ENCODE measurements around the gene RBP7. TPM values are rescaled to one million over a fixed set of nuclear protein-coding genes. Genes with fewer than 3 reads are reported as not detected.
A peak's percentile ranks its signal among the peaks of the same experiment; 100 is the strongest.

The RBP7 gene
- total and polyA plus RNA-seq, 10 of the 15 experiments (the other 5 are each of a cell fraction or from before 2014, with no cell fraction given), result 0.20 TPM; not detected in 9

- TSS peak; percentile 89 for BruUV-seq (replicated peaks)
- ChIA-PET CTCF (interaction anchor here (0.7 to 2.6 kb wide), 5 partner anchors 11 to 91 kb away, joined by 3 to 18 read pairs (median 3); partner anchors contain the start of genes LZIC and NMNAT1), RAD21 (ENCODE audit: unreplicated experiment) (interaction anchor here (0.5 kb wide), 1 partner anchor 325 kb away, joined by 3 read pairs; no protein-coding TSS in a partner anchor), SMC1A (ENCODE audit: uncharacterized antibody, unreplicated experiment) (interaction anchor here (0.5 to 1.0 kb wide), 4 partner anchors 16 to 89 kb away, joined by 3 to 4 read pairs (median 3); partner anchors contain the start of genes LZIC and NMNAT1), POLR2A (interaction anchor here (0.6 to 1.1 kb wide), 3 partner anchors 90 to 399 kb away, joined by 3 to 5 read pairs (median 4); partner anchors contain the start of genes LZIC and NMNAT1)
- H3K27me3 ChIP-seq (replicated peaks in 1 of 2; ENCODE audit: control insufficient read depth in 2 of 2, insufficient read depth in 2 of 2, low read length in 1 of 2), result no peaks in the 10 kb centered on the region
- intact Hi-C loops (cut with micrococcal nuclease; ENCODE audit: unreplicated experiment) (loop anchor here (1.0 to 10.0 kb wide), 5 partner anchors 82 to 396 kb away; partner anchors contain the start of genes LZIC and NMNAT1), in situ Hi-C loops (cut with MboI) (no loop called here)
- ATAC-seq (peak; percentile 98), FAIRE-seq (peak; percentile 89), DNase-seq (ENCODE audit: low read depth, low spot score) (peak; percentile 83)
- H3K4me1 ChIP-seq (ENCODE audit: control insufficient read depth, insufficient read depth, low read length), result no peaks in the 10 kb centered on the region
- H3K9me3 ChIP-seq (replicated peaks; ENCODE audit: control insufficient read depth, insufficient read depth, low read length), result no peaks in the 10 kb centered on the region
- peaks cover 31% of the 10 kb centered on the region for H3K79me2 ChIP-seq (ENCODE audit: control insufficient read depth, insufficient read depth, low read length)
- peak within 1 kb of the TSS; percentile 100 for H2AFZ ChIP-seq (ENCODE audit: control insufficient read depth, low read depth, low read length)
- peak within 1 kb of the TSS; percentile 99 for H3K4me3 ChIP-seq
- H3K4me2 ChIP-seq (ENCODE audit: control insufficient read depth, insufficient read depth), result peak within 1 kb of the TSS; percentile 97
- under 1% methylated on average over 56 of the region's 73 CpGs for WGBS (ENCODE audit: insufficient coverage, insufficient replicate concordance, low lambda C conversion rate, missing lambda C conversion rate)
- H3K27ac ChIP-seq (ENCODE audit: control insufficient read depth, insufficient read depth), result peak within 1 kb of the TSS; percentile 79
- peak within 1 kb of the TSS; percentile 72 for H3K9ac ChIP-seq (ENCODE audit: control insufficient read depth, insufficient read depth, low read length)
- H3K36me3 ChIP-seq (ENCODE audit: control insufficient read depth in 2 of 2, insufficient read depth in 2 of 2, low read length in 1 of 2), result no peaks in the 10 kb centered on the region; a peak in 1 of 4 replicates
- no peaks in the 10 kb centered on the region for H4K20me1 ChIP-seq (ENCODE audit: control insufficient read depth, insufficient read depth)
- TF ChIP-seq SIN3A (IDR thresholded peaks at IDR 0.05; ENCODE audit: low read depth, low read length) (peak; percentile 85), FOXK2 (IDR thresholded peaks at IDR 0.05) (peak; percentile 71), RAD51 (IDR thresholded peaks at IDR 0.05) (peak; percentile 99), CUX1 (IDR thresholded peaks at IDR 0.05; ENCODE audit: insufficient replicate concordance, low read depth, low read length) (no peak), ATF7 (IDR thresholded peaks at IDR 0.05; ENCODE audit: low read depth) (no peak), RCOR1 (conservative IDR thresholded peaks at IDR 0.05; ENCODE audit: low read depth, low read length) (no peak), MAX (IDR thresholded peaks at IDR 0.05; ENCODE audit: low read depth, low read length) (no peak; the same call in 1 of the 2 replicates), PRDM15 (CRISPR knock-in tag; IDR thresholded peaks at IDR 0.05) (peak; percentile 87; the same call in 1 of the 2 replicates), PAX8 (IDR thresholded peaks at IDR 0.05) (no peak), ESRRA (IDR thresholded peaks at IDR 0.05; ENCODE audit: low read length) (0 out of 2 replicates have a peak, but pooled peaks have one; percentile 21)
Observed at GRCh38 chr1:10032590-10033358, 35.7 kb downstream of the RBP7 start, which contains the start of gene UBE4B. Gene UBE4B (plus strand): TSS chr1:10032958. CDS start chr1:10033671, 713 bp downstream.
